Measurements from ENCODE around the gene RNF217. TPM values are rescaled to one million over a fixed set of nuclear protein-coding genes. Genes with fewer than 3 reads are reported as not detected.

Gene RNF217
- total and polyA plus RNA-seq, 2 of the 8 experiments (the other 6 are each of a cell fraction or from before 2014, with no cell fraction given) = 2.0 to 8.9 TPM

- no peak for TF ChIP-seq CTCF (IDR thresholded peaks at IDR 0.05; ENCODE audit: control extremely low read depth in 1 of 3, insufficient read depth in 1 of 3, low read depth in 1 of 3, low read length in 3 of 3)
Measured at GRCh38 chr6:125076482-125076742, 114.2 kb downstream of the RNF217 start (continued).

Measured in H1 (cell line).